ENCODE measurements around the gene KRTAP4-16. TPM values are rescaled to one million over a fixed set of nuclear protein-coding genes. Genes with fewer than 3 reads are reported as not detected.
A peak's percentile ranks its signal among the peaks of the same experiment; 100 is the strongest.

The KRTAP4-16 gene
- total RNA-seq, 1 experiment from 2014 or later, result not detected

DNA sequence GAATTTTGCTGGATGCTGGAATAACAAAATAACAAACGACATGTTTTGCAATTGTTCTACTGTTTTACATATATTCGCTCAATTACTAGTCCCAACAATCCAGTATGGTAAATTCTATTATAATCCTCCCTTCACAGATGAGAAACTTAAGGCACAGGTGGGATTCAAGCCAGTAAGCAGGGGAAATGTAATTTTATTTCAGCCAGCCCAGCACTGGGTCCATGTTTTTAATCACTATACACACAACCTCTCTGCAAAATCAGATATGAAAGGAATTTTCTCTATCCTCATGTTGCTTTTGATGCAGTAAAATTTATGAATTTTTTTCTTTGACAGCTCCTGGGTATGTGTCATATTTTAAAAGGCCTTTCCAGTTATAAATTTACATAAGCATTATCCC is 43.3 kb upstream of the KRTAP4-16 start:
- H4K20me1 ChIP-seq (ENCODE audit: insufficient read depth), result no peaks in the 10 kb centered on the region
- TF ChIP-seq CTCF (conservative IDR thresholded peaks at IDR 0.05) (no peak), EZH2 (IDR thresholded peaks at IDR 0.05; ENCODE audit: low read depth) (no peak)
- H3K27me3 ChIP-seq (ENCODE audit: insufficient read depth, low read depth), result no peaks in the 10 kb centered on the region
- intact Hi-C loops (cut with micrococcal nuclease; ENCODE audit: unreplicated experiment), result no loop called here
- CTCF ChIA-PET, result no interaction called here
- no TSS peak for BruUV-seq (replicated peaks)
- POLR2A ChIA-PET (ENCODE audit: unreplicated experiment), result no interaction called here
- no peaks in the 10 kb centered on the region for H3K36me3 ChIP-seq (ENCODE audit: low read depth)
- no peaks in the 10 kb centered on the region for H3K79me2 ChIP-seq (ENCODE audit: low read depth)
- no peak overlapping the region for H3K4me2 ChIP-seq
- no peak overlapping the region for H2AFZ ChIP-seq
- no peak overlapping the region for H3K4me3 ChIP-seq
- peaks cover 9% of the 10 kb centered on the region; the same call in 1 of the 2 replicates for H3K9me3 ChIP-seq (ENCODE audit: insufficient read depth, low read depth)
- H3F3A ChIP-seq (ENCODE audit: insufficient read depth, low read depth), result peaks cover 13% of the 10 kb centered on the region; the same call in 1 of the 2 replicates
- H3K27ac ChIP-seq, result no peak overlapping the region
- DNase-seq, result no peak
- peaks cover 13% of the 10 kb centered on the region for H3K4me1 ChIP-seq (replicated peaks; ENCODE audit: insufficient read depth)
- no peaks in the 10 kb centered on the region for H3K9me2 ChIP-seq (ENCODE audit: insufficient read depth)

DNA sequence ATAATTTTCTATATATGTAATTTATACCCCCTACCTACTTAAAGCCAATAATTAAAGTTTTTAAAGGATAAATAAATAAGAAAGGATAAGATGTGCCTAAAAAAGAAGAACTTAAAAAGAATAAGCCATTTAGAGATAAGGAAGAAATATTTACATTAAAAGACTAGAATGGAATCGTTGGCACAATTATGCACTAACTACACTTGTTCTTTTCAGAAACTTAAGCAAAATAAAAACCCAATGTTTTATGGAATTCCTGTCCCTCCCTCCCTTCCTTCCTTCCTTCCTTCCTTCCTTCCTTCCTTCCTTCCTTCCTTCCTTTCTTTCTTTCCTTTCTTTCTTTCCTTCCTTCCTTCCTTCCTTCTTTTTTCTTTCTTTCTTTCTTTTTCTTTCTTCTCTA is 42.8 kb upstream of the KRTAP4-16 start:
- H3K9me3 ChIP-seq (ENCODE audit: insufficient read depth, low read depth), result peaks cover 9% of the 10 kb centered on the region; the same call in 1 of the 2 replicates
- ChIA-PET CTCF (no interaction called here), POLR2A (ENCODE audit: unreplicated experiment) (no interaction called here)
- H3F3A ChIP-seq (ENCODE audit: insufficient read depth, low read depth), result peaks cover 16% of the 10 kb centered on the region; the same call in 1 of the 2 replicates
- no peak overlapping the region for H3K4me2 ChIP-seq
- no peaks in the 10 kb centered on the region for H3K79me2 ChIP-seq (ENCODE audit: low read depth)
- no peaks in the 10 kb centered on the region for H4K20me1 ChIP-seq (ENCODE audit: insufficient read depth)
- no peak overlapping the region for H2AFZ ChIP-seq
- H3K36me3 ChIP-seq (ENCODE audit: low read depth), result no peaks in the 10 kb centered on the region
- no peaks in the 10 kb centered on the region for H3K27me3 ChIP-seq (ENCODE audit: insufficient read depth, low read depth)
- intact Hi-C loops (cut with micrococcal nuclease; ENCODE audit: unreplicated experiment), result no loop called here
- no peaks in the 10 kb centered on the region for H3K9me2 ChIP-seq (ENCODE audit: insufficient read depth)
- TF ChIP-seq EZH2 (IDR thresholded peaks at IDR 0.05; ENCODE audit: low read depth) (no peak), CTCF (conservative IDR thresholded peaks at IDR 0.05) (no peak)
- BruUV-seq (replicated peaks), result no TSS peak
- H3K4me1 ChIP-seq (replicated peaks; ENCODE audit: insufficient read depth), result peaks cover 17% of the 10 kb centered on the region
- no peak for DNase-seq
- no peak overlapping the region for H3K27ac ChIP-seq
- H3K4me3 ChIP-seq, result no peak overlapping the region

DNA sequence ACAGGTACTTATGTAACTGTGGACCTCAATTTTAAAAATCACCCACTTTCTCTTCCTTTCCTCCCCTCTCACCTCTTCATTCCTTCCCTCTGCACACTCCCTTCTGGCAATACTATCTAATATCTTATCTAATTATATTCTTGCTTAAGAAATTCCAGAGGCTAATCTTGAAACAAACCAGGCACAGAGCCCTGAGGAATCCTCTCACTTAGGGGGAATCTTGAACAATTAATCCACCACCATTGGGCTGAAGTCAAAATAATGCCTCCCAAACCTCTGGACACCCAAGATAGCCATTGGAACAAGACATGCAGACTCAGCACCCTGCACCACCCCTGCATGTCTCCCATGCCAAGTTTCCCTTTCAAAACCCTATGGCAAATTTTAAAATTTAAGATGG is 39.4 kb upstream of the KRTAP4-16 start:
- no TSS peak for BruUV-seq (replicated peaks)
- H3K36me3 ChIP-seq (ENCODE audit: low read depth), result no peaks in the 10 kb centered on the region
- no peaks in the 10 kb centered on the region for H3K79me2 ChIP-seq (ENCODE audit: low read depth)
- CTCF ChIA-PET, result no interaction called here
- H4K20me1 ChIP-seq (ENCODE audit: insufficient read depth), result no peaks in the 10 kb centered on the region
- peaks cover 17% of the 10 kb centered on the region for H3K4me1 ChIP-seq (replicated peaks; ENCODE audit: insufficient read depth)
- peak overlapping the region; percentile 6; the same call in 1 of the 2 replicates for H3K4me2 ChIP-seq
- H2AFZ ChIP-seq, result no peak overlapping the region
- DNase-seq, result no peak
- intact Hi-C loops (cut with micrococcal nuclease; ENCODE audit: unreplicated experiment), result no loop called here
- TF ChIP-seq EZH2 (IDR thresholded peaks at IDR 0.05; ENCODE audit: low read depth), result no peak
- TF ChIP-seq CTCF (conservative IDR thresholded peaks at IDR 0.05), result no peak
- H3K9me3 ChIP-seq (ENCODE audit: insufficient read depth, low read depth), result peaks cover 9% of the 10 kb centered on the region
- no peaks in the 10 kb centered on the region for H3K27me3 ChIP-seq (ENCODE audit: insufficient read depth, low read depth)
- peak overlapping the region; percentile 94 for H3K27ac ChIP-seq
- no peak overlapping the region for H3K4me3 ChIP-seq
- H3F3A ChIP-seq (ENCODE audit: insufficient read depth, low read depth), result peaks cover 16% of the 10 kb centered on the region; the same call in 1 of the 2 replicates
- POLR2A ChIA-PET (ENCODE audit: unreplicated experiment), result interaction anchor here (0.7 kb wide), 1 partner anchor 245 kb away, joined by 9 read pairs; no protein-coding TSS in a partner anchor
- H3K9me2 ChIP-seq (ENCODE audit: insufficient read depth), result no peaks in the 10 kb centered on the region

Measured in PC-9 (cell line).